ENCODE results near the gene RDH11.

Gene RDH11

DNA sequence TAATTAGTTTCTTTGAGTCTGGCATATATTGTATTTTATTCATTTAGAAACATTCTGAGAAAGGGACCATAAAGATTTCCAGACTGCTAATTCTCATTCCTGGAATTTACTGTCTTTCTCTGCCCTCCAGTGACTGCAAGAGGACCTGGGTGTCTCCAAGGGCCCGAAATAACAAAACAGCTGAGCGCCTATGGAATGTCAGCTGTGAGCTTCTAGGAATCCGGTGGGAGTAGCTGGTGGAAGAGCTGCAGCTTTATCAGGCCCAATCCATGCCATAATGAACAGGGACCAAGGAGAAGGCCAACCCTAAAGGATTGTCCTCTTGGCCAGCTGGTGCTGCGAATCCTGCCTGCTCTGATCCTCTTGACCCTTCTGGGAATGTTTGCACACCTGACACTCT is 38.1 kb upstream of the RDH11 start:
- no peak for DNase-seq (ENCODE audit: extremely low spot score)
- TF ChIP-seq, protein P1, sequence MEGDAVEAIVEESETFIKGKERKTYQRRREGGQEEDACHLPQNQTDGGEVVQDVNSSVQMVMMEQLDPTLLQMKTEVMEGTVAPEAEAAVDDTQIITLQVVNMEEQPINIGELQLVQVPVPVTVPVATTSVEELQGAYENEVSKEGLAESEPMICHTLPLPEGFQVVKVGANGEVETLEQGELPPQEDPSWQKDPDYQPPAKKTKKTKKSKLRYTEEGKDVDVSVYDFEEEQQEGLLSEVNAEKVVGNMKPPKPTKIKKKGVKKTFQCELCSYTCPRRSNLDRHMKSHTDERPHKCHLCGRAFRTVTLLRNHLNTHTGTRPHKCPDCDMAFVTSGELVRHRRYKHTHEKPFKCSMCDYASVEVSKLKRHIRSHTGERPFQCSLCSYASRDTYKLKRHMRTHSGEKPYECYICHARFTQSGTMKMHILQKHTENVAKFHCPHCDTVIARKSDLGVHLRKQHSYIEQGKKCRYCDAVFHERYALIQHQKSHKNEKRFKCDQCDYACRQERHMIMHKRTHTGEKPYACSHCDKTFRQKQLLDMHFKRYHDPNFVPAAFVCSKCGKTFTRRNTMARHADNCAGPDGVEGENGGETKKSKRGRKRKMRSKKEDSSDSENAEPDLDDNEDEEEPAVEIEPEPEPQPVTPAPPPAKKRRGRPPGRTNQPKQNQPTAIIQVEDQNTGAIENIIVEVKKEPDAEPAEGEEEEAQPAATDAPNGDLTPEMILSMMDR (IDR thresholded peaks at IDR 0.05; ENCODE audit: control extremely low read depth, extremely low read depth, low read depth, missing control alignments) = no peak
- POLR2A ChIA-PET = no interaction called here
- CTCF ChIA-PET = no interaction called here

DNA sequence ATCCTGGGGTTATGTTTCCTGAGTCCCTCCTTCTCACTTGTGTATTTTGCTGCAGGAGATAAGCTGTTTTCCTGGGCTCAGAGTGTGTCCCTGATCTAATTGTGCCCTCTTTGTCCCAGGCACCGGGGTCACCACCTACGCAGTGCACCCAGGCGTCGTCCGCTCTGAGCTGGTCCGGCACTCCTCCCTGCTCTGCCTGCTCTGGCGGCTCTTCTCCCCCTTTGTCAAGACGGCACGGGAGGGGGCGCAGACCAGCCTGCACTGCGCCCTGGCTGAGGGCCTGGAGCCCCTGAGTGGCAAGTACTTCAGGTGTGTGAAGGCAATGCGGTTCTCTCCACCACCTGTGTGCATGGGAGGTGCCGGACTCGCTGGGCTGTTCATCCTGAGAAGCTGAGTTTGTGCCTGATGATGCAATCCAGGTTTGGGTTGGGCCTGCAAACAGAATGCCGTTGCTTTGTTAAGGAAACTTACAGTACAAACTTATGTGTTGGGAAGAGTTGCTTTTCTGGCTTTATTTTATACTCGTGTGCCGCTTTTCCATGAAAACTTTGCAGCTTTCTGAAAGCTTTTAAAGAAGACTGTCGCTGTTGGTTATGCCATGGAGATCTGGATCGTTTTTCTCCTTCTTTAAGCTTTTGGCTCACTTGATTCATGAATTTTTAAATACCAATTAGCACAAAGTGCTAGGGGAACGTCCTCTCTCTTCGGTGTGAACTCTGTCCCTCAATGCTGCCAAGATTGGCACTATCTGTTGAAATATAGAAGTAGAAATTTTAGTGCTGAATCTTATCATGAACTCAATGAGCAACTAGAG is 33.7 kb upstream of the RDH11 start:
- POLR2A ChIA-PET = interaction anchor here (0.6 kb wide), 1 partner anchor 495 kb away, joined by 4 read pairs; no protein-coding TSS in a partner anchor
- TF ChIP-seq, protein P1 (IDR thresholded peaks at IDR 0.05; ENCODE audit: control extremely low read depth, extremely low read depth, low read depth, missing control alignments) = no peak
- no peak for DNase-seq (ENCODE audit: extremely low spot score)
- CTCF ChIA-PET = interaction anchor here (0.8 to 2.2 kb wide), 4 partner anchors 9 to 63 kb away, joined by 3 to 5 read pairs (median 4); no protein-coding TSS in a partner anchor

DNA sequence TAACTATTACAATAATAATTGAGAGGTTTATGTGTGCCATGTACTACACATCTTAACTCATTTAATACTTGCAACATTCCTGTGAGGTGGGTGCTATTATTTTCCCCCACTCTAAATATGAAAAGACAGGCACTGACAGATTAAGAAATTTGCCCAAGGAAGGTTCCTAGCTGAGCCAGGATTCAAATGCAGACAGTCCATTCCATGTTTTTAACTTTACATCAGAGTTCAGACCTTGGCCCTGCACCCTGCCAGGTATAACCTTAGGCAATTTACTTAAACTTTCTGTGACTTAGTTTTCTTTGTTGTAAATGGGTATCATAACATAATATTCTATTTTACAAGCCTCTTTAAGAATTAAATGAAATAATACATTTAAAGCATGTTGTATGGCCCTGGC is 32.7 kb upstream of the RDH11 start:
- TF ChIP-seq, protein P1 (IDR thresholded peaks at IDR 0.05; ENCODE audit: control extremely low read depth, extremely low read depth, low read depth, missing control alignments) = no peak
- POLR2A ChIA-PET = no interaction called here
- DNase-seq (ENCODE audit: extremely low spot score) = no peak
- CTCF ChIA-PET = interaction anchor here (1.2 to 1.6 kb wide), 2 partner anchors 11 to 20 kb away, joined by 3 to 4 read pairs; no protein-coding TSS in a partner anchor

DNA sequence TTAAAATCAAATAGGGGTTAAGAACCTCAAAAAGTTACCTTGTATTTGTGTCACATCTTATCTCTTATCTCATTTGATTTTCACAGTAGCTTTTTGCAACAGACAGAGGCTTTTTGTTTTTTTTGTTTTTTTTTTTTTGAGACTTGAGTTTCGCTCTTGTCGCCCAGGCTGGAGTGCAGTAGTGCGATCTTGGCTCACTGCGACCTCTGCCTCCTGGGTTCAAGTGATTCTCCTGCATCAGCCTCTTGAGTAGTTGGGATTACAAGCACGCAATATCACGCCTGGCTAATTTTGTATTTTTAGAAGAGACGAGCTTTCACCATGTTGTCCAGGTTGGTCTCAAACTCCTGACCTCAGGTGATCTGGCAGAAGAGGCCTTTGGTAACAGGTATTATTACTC is 31.8 kb upstream of the RDH11 start:
- POLR2A ChIA-PET = no interaction called here
- CTCF ChIA-PET = interaction anchor here (1.2 to 1.6 kb wide), 4 partner anchors 10 to 23 kb away, joined by 3 to 5 read pairs (median 4); no protein-coding TSS in a partner anchor
- DNase-seq (ENCODE audit: extremely low spot score) = no peak
- TF ChIP-seq, protein P1 (IDR thresholded peaks at IDR 0.05; ENCODE audit: control extremely low read depth, extremely low read depth, low read depth, missing control alignments) = no peak

DNA sequence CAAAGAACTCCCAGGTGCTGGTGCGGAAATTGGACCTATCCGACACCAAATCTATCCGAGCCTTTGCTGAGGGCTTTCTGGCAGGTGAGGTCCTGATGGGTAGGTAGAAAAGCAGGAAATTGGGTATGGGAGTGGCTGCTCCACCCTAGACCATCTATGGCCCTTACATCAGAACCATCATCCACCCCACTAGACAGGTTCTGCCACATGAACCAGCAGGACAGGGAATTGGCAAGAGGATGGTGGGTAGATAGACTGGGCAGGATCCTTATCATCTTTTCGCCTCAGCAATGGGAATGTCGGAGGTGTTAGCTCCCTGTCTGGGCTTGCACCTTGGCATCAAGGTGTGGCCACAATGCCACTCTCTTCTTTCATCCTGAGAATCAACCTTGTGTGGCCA is 29.6 kb upstream of the RDH11 start:
- CTCF ChIA-PET = no interaction called here
- no peak for DNase-seq (ENCODE audit: extremely low spot score)
- POLR2A ChIA-PET = no interaction called here
- TF ChIP-seq, protein P1 (IDR thresholded peaks at IDR 0.05; ENCODE audit: control extremely low read depth, extremely low read depth, low read depth, missing control alignments) = no peak

DNA sequence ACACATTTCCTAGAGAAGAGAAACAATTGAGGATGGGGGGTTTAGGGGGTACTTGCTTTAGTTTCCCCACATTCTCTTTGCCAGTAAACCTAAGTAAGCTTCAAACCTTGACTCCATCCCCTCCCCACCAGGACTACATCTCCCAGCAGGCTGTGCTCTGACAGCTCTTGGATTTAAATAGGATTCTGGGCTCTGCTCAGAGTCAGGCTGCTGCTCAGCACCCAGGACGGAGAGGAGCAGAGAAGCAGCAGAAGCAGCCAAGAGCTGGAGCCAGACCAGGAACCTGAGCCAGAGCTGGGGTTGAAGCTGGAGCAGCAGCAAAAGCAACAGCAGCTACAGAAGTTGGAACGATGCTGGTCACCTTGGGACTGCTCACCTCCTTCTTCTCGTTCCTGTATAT is 26.7 kb upstream of the RDH11 start:
- CTCF ChIA-PET = interaction anchor here (0.8 to 2.8 kb wide), 5 partner anchors 17 to 295 kb away, joined by 3 to 15 read pairs (median 4); no protein-coding TSS in a partner anchor
- no peak for DNase-seq (ENCODE audit: extremely low spot score)
- POLR2A ChIA-PET = no interaction called here
- TF ChIP-seq, protein P1 (IDR thresholded peaks at IDR 0.05; ENCODE audit: control extremely low read depth, extremely low read depth, low read depth, missing control alignments) = no peak

Measured in GM10248 (cell line).